OCI-M2 (cell line): ENCODE results near the gene ZNF511.

Experiments used
- DNase-seq: peaks from one replicate; lab custom pipeline; 2025; ENCODE audit not compliant: unreplicated experiment; lab: John Stamatoyannopoulos, UW

The ZNF511 gene

DNA sequence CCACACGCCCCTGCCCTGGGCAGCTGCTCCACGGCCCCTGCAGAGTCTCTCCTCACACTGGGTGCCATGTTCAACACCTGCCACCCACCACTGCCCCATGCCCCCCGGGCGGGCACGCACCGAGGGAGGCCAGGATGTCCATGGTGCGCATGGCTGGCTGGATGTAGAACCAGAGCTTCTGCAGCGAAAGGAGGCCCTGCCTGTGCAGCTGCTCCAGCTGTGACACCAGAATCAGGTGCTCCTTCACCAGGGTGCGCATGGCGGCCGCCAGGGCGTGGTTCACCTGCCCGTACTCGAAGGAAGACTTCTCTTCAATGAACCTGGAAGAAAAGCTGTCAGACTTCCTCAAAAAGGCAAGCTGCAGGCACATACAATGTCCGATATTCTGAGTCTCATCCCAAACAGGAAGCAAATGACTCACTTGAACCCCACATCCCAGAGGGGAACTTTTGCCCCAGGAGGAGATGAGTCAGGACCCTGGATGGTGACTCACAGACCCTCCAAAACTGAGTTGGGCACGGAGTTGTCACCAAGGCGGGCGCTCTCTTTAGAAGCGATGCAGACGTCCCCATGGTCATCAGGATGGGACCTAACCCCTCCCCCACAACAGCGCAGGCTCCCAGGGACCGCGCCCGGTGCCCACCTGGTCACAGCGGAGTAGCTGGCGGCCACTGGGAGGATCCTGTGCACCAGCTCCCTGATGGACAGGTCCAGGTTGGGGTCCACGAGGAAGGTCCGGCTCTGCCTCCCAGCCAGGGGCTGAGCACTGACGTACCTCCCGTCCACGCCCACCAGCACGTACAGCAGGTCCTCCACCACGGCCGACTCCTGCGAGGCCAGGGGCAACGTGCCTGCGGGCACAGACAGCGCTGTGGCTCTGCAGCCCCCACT, 15.6 kb upstream of the ZNF511 start:
- no peak for DNase-seq

DNA sequence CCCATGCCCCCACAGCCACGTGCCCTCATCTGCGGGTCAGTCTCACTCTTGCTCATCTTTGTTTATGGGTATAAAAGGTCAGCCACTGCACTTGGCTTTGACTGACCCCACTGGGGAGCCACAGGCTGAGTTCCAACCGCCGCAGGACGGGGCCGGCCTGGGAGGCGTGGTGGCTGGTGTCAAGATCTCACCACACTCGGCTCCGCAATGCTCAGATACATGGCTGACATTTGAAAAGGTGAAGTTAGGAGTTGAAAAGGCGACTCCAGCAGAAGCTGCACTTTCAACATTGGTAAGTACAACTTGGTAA, 14.9 kb upstream of the ZNF511 start:
- DNase-seq = no peak

DNA sequence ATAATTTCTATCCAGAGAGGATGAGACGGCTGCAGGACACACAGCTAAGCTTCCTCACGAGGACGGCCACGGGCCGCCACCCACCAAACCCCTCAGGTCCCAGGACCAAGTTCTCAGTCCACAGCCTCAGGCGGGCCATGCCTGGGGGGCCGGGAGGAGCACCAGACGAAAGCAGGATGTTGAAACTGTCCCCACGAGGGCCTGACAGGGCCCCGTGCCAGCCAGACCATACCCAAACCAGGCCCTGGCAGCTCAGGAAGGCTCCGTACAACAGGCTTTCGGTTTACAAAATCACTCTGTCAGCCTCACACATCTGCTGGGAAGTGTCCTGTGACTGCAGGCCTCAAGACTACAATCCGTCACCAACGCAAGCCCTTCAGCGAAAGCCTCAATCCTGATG, 14.5 kb upstream of the ZNF511 start:
- DNase-seq = no peak

- no peak for DNase-seq
Measured at GRCh38 chr10:133295426-133296320, 13.0 kb upstream of the ZNF511 start.

DNA sequence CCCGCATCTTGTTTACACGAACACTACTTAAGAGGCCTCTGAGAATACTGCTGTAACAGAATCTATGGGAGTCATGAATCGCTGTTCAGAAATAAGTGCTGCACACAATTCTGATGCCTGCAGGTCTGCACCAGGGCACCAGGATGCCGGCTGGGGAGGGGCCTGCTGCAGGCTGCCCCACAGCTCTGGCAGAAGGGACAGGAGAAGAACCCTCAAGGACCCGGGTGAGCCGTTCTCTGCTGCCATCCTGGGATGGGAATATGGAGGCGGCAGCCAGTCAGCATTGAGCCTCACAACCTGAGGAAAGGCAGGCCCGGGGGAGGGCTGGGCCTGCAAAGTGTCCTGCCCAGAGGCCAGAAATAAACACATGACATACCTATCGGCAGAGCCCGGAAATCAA, 11.2 kb upstream of the ZNF511 start:
- no peak for DNase-seq

DNA sequence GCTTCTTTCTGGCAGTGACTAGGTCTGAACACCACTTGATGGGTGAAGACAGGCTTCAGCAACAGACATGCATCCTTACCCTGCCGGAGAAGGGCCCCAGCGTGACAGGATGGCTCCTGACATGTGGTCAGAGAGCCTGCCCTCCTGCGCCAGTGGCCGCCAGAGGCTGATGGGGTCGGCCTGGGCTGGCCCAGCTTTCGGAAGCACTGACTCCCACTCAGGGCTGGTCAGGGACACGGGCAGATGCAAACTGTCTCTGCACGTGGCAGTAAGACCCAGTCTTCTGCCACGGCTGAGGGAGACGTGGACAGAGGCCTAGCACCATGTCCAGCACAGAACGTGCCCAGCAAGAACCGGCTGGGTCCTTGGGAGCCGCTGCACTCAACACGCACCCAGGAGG, 10.2 kb upstream of the ZNF511 start:
- DNase-seq = no peak

GRCh38 chr10:133299224-133299623, 9.5 kb upstream of the ZNF511 start:
- DNase-seq = no peak

GRCh38 chr10:133299738-133300137, 9.0 kb upstream of the ZNF511 start:
- DNase-seq = no peak

DNA sequence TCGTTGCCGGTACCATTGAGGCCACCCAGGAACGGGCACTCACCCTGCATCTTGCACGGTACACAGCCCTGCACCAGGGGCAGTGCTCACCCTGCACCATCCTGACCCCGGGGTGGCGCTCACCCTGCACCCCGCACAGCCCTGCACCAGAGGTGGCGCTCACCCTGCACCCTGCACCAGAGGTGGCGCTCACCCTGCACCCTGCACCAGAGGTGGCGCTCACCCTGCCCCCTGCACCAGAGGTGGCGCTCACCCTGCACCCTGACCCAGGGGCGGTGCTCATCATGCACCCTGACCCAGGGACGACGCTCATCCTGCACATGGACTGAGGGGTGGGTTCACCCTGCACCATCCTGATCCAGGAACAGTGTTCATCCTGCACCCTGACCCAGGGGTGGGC, 6.5 kb upstream of the ZNF511 start:
- DNase-seq = no peak

- no peak for DNase-seq
Measured at GRCh38 chr10:133303206-133303605, 5.5 kb upstream of the ZNF511 start.

- DNase-seq = no peak
Measured at GRCh38 chr10:133306097-133306476, 2.6 kb upstream of the ZNF511 start.

GRCh38 chr10:133306941-133307379, 1.8 kb upstream of the ZNF511 start:
- no peak for DNase-seq

GRCh38 chr10:133307776-133308420, 816 bp upstream of the ZNF511 start:
- no peak for DNase-seq

DNA sequence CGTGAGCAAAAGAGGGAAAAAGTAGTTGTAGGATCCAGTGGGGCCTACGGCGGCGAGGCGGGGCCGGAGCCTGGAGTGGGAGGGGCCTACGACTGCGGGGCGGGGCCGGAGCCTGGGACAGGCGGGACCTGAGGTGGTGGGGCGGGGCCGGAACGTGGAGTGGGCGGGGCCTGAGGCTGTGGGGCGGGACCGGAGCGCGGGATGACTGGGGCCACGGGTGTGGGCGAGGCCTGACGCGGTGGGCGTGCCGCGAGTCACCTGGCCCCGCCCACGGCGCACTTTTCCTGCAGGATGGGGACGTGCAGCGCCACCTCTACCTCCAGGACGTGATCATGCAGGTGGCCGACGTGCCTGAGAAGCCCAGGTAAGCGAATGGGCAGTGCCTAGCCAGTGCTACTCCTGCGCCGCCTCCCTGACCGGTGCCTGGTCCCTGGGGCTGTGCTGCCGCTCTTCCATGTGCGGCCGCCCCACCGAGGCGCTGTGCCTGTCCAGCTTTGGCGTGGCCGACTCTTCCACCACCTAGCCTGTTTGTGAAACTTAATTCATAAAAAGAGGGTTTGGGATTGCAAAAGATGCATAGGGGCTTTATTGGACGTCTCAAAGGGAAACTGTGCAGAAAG, 496 bp downstream of the ZNF511 start:
- DNase-seq = no peak

- no peak for DNase-seq
Measured at GRCh38 chr10:133309720-133310398, 1.1 kb downstream of the ZNF511 start.

GRCh38 chr10:133310399-133310755, 1.7 kb downstream of the ZNF511 start:
- DNase-seq = no peak

DNA sequence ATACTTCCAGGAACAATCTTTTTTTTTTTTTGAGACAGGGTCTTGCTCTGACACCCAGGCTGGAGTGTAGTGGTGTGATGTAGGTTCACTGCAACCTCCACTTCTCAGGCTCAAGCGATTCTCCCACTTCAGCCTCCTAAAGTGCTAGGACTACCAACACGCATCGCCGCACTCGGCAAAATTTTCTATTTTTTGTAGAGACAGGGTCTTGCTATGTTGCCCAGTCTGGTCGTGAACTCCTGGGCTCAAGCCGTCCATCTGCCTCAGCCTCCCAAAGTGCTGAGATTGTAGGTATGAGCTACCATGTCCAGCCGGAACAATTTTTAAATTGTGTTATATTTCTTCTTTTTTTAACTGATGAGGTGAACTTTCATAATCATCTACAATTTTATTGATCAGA, 2.1 kb downstream of the ZNF511 start:
- no peak for DNase-seq

DNA sequence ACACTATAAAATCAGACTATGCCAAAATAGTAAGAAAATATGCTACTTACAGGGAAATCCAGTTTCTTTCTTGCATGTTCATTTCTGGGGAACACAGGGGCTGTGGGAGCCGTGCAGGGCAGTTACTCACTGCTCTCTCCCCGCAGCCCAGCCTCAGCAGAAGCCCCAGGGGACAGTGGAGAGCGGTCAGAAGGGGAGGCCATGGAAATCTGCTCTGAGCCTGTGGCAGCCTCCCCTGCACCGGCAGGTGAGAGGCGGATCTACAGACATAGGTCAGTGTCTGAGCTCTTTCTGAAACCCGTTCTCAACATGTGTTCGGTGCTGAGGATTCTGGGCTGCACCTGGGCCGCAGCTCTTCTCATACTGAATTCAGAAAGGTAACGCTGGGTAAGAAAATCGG, 2.9 kb downstream of the ZNF511 start:
- no peak for DNase-seq

GRCh38 chr10:133312016-133312768, 3.5 kb downstream of the ZNF511 start:
- DNase-seq = no peak

- no peak for DNase-seq
Measured at GRCh38 chr10:133312769-133313145, 4.0 kb downstream of the ZNF511 start.
